Right forelimb (tissue), 1 donor: ENCODE data around the gene TSEN34.

Experiments used
- DNase-seq: peaks from one replicate; pipeline ENCODE4 v3.0.0-alpha.2; 2018

TSEN34 gene

DNA sequence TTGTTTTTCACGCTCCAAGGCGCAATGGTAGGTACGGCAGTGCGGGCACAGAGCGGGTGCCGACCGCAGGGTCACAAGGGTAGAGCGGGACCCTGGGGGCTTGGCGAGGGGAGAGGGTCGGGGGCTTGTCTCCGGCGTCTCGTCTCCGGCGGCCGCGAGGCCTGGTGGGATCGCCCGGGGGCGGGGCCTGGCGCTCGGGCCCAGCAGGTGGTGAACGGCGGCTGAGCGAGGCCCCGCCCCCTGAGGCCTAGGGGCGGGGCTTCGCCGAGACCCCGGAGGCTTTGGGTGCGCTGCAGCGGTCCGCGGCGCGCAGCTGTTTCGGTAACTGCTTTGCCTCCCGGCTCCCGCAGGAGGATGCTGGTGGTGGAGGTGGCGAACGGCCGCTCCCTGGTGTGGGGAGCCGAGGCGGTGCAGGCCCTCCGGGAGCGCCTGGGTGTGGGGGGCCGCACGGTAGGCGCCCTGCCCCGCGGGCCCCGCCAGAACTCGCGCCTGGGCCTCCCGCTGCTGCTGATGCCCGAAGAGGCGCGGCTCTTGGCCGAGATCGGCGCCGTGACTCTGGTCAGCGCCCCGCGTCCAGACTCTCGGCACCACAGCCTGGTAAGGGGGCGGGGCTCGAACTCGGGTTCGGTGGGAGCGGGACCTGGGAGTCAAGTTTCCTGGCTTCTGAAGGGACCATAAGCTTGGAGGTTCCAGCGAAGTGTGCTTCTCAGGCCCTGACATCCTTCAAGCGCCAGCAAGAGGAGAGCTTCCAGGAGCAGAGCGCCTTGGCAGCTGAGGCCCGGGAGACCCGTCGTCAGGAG, at the start of gene TSEN34:
Gene TSEN34, plus strand, starts transcription at position 298 of the 800 bp plus-strand sequence. Its CDS starts 57 bp downstream, at position 355.
- peak; percentile 71 for DNase-seq

DNA sequence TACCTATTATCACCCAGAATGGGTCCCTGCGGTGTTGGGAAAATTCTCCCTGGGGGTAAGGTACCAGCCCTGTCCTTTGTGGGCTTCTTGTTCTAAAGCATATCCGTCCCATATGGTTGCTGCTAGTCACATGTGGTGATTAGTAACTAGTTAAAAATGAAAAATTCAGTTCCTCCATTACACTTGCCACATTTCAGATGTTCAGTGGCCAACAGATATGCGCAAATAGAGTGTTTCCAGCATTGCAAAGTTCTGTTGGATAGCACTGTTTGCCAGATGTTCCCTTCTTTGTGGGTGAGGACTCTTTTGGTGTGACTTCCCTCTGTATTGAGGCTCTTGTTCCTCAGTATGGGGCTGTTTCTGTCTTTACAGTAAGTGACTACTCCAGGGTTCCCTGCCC, 49.8 kb upstream of the TSEN34 start:
- no peak for DNase-seq

DNA sequence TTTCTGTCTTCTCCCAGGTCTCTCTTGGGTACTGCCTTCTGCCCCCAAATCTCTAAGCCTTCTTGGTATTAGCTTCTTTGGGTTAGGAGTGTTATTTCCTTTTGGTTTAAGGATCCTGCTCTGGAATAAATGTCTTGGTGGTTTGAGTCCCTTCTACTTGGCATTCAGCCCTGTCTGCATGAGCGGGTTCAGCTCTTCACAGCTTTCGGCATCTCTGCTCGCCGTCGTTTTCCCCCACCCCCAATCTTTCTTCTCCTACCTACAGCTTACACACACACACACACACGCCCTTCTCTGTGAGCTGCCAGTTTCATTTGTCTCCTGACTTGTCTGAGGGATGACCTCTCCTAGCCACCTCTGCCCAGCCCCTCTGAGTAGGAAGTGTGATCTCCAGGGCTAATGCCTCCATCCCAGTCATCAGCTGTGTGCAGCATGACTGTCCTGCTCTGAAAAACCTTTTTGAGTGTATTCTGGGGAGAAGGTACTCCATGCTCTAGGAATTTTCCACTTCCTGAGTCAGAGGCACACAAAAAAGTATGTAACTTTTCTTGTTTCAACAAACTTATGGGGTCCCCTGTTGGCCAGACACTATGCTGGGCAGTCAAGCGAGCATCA, 48.8 kb upstream of the TSEN34 start:
- no peak for DNase-seq

DNA sequence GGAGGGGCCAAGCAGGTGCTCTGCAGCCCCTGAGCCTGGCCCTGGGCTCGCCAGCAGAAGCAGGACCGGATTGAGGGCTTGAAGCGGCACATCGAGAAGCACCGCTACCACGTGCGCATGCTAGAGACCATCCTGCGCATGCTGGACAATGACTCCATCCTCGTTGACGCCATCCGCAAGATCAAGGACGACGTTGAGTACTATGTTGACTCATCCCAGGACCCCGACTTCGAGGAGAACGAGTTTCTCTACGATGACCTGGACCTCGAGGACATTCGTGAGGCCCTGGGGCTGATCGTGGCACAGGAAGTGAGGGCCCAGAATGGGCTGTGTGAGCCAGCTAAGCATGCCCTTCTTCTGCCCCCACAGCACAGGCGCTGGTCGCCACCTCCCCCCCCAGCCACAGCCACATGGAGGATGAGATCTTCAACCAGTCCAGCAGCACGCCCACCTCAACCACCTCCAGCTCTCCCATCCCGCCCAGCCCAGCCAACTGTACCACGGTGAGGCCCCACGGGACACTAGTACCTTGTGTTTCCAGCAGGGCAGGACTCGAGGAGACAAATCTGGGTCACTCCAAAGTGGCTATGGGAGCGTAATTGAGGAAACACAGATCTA, 45.5 kb upstream of the TSEN34 start:
- no peak for DNase-seq

DNA sequence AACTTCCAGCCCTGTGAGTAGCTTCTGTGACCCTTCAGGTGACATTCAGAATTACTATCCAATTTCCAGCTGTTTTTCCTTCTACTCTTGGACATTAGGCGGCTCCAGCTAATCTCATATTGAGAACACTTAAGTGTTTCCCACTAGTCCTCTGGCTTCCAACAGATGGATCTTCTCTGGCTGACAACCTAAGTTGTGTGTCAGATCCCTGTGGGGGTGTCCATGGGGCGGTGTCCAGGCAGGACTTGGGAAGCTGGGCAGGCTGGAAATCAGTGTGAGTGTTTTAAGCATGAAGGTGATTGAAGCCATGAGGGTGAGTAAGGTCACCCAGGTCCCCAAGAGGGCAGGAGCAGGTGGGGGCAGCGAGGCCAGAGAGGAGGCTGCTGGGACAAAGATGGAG, 43.4 kb upstream of the TSEN34 start:
- no peak for DNase-seq

DNA sequence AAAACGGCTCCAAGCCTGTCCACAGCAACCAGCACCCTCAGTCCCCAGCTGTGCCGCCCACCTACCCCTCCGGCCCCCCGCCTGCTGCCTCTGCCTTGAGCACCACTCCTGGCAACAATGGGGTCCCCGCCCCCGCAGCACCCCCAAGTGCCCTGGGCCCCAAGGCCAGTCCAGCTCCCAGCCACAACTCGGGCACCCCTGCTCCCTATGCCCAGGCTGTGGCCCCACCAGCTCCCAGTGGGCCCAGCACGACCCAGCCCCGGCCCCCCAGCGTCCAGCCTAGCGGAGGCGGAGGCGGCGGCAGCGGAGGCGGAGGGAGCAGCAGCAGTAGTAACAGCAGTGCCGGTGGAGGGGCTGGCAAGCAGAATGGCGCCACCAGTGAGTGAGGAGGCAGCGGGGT, 43.0 kb upstream of the TSEN34 start:
- no peak for DNase-seq

DNA sequence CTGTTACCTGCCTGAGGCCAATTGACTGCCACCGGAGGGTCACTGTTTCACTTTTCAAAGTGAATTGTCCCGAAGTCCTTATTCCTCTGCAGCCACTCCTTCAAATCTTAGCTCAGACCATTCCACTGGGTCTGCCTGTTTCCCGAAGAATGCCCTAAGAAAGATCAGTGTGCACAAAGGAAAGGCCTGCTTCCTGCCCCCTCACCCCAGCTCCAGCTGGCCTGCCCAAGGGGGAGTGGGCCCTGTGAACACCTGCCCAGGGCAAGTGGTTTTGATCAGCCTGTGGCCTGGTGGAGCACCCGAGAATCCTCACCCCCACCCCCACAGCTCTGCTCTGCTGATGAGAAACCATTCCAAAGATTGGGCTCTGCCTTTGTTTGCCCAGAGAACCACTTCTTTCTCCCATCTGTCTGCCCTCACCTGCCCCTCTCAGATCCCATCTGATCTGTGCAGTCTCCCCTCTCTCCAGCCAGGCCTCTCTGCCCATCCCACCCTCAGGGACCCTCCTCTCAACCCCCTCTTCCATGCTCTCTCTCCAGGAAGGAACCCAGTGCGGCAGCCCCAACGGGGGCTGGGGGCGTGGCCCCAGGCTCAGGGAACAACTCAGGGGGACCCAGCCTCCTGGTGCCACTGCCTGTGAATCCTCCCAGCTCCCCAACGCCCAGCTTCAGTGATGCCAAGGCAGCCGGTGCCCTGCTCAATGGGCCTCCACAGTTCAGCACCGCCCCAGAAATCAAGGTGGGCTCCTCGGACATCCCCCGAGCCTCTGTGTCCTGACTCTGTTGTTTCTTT, 41.9 kb upstream of the TSEN34 start:
- DNase-seq: no peak

DNA sequence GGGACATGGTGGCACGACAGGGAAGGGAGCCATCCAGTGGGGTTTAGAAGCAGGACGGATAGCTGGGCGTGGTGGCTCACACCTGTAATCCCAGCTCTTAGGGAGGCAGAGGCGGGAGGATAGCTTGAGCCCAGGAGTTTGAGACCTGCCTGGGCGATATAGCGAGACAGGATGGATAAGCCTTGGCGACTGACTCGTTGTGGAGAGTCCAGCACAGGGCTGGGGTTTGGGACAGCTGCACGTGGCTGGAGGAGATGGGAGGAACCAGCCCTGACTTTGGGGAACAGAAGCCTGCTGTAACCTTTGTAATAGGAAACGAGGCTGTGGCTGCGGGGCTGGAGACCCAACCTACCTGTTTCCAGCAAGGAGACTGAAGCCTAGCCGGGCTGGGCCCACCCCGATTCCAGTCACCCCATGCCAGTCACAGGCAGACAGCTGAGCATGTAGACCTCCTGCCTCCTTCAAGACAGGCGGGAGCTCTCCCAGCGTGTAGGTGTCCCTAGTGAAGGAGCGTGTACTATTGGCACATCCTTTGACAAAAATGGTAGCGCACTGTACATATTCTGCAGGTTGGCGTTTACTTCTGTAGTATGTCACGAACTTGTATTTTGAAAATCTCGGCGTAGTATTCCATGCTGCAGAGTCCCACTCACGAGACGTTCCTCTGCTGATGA, 39.6 kb upstream of the TSEN34 start:
- no peak for DNase-seq

DNA sequence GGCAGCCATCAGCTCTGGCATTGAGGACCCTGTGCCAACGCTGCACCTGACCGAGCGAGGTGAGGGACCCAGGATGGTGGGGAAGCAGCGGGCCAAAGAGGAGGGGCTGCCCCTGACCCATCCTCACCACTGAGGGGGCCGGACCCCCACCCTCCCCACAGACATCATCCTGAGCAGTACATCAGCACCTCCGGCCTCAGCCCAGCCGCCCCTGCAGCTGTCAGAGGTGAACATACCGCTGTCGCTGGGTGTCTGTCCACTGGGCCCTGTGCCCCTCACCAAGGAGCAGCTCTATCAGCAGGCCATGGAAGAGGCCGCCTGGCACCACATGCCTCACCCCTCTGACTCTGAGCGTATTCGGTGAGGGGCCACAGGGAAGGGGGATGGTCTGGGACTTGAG, 38.8 kb upstream of the TSEN34 start:
- no peak for DNase-seq

DNA sequence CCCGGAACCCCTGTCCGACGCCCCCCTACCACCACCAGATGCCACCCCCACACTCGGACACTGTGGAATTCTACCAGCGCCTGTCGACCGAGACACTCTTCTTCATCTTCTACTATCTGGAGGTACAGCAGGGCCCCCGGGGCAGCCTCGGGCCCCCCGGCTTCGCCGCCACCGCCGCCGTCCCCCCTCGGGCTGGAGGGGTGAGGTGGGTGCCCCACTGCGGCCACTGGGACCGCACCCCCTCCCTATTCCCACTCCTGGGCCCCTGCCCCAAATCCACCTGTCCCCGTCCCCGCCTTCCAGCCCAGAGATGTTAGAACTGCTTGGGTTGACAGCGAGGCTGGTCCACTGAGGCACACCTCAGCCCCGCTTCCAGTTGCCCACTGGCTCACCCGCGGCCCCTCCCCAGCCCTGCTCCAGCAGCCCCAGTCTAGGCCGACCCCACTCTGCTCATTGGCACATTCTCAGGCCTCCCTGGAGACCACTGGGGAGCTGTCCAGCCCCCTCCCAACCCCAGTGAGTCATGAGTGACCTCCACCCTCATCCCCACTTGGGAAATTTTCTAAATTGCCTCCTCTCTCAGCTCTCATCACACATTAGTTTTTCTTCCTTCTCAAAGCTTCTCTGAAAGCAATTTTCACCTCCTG, 38.1 kb upstream of the TSEN34 start:
- no peak for DNase-seq

DNA sequence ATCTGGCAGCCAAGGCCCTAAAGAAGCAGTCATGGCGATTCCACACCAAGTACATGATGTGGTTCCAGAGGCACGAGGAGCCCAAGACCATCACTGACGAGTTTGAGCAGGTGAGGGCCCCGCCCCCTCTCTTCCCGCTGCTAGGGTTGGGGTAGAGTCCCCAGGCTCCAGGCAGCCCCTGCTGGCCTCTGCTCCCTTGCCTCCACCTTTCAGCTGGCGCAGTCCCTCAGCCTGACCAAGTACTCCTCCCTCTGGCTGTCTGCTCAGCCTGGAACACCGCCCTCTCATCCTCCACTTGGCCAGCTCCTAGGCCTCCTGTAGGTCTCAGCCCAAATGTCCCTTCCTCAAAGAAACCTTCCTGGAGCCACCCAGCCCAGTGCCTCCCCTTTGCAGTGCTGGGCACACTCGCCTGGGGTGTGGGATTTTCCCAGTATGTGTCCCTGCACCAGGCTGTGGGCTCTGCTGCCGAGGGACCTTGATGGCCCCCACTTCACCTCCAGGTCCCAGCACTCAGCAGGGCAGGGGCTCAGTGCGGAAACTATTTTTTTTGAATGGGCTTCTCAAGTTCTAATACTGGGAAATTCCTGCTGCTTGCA, 37.3 kb upstream of the TSEN34 start:
- DNase-seq: no peak

DNA sequence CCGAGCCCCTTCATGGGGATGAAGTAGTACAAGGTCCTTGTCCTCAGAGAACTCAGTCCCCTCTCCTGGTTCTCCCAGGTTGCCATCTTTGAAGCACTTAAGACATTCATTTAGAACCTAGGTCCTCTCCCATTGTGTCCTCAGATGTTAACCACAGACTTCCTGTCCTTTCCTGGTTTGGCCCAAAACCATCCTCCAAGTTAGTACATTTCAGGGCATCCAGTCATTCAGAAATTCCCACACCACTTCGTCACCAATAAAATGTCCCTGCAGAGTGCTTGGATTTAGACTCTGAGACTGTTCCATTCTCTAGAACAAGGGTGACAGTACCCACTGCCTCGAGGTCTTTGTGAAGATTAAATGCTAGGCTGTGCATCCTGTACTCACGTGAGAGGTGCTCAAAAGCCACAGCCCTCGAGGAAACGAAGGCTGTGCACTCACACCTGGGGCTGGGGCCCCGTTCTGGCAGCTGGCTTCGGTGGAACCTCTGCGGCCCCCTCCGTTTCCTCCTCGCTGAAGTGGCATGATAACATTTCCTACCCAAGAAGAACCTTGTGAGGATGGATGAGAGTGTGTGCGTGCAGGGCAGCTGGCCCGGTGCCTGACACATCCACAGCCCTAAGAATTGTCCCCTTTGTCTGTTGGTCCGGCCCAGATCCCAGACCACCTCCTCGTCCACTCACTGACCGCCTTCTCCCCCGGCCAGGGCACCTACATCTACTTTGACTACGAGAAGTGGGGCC, 36.3 kb upstream of the TSEN34 start:
- DNase-seq: no peak

DNA sequence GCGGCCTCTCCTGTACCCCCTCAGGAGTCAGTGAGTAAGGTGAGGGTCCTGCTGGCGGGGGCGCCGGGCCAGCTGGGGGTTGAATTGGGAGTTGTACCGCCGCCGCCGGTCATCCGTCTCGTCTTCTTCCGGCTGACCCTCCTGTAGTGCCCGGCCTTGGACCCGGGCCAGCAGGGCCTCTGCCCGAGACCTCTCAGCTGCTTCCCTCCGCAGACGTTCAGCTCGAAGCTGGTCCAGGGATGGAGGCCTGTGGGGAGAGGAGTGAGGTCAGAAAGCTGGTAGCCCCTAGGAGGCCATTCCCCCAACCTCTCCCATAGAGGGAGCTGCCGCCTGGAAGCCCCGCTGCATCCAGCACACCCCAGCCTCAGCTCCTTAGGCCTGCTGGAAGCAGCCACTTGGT, 35.4 kb upstream of the TSEN34 start:
- no peak for DNase-seq

DNA sequence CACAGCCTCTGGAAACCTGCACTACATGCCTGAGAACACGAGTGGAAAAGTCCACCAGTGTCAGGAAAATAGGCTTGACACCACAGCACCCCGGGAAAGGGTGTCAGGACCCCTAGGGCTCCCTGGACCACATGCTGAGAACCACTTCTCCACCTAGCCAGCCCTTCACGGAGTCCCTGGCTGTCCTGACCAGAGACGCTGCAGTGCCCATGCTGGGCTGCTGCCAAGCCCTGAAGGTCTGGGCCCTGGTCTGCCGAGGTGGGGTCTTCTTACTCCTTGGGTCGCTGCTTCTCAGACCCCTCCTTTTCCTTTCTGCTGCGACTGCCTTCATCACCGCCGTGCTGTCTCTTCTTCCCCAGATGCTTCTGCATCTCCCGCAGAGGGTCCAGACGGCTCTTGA, 34.6 kb upstream of the TSEN34 start:
- DNase-seq: no peak

DNA sequence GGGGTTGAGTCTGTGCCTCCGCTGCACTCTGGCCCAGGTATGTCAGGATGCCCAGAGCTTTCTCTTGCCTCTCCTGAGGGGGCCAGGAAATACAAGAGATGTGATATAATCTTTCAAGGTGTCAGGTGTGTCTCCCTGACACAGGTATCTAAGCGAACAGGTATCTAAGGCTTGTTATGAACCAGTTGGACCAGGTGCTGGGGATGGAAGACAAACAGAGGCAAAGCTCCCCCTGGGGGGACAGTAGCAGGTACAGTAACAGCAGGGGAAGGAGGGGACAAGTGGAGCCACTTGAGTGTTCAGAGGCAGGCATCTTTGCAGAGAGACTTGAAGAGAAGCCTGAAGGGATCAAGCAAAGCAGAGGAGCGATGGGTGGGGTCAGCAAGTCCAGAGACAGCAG, 34.2 kb upstream of the TSEN34 start:
- DNase-seq: no peak

DNA sequence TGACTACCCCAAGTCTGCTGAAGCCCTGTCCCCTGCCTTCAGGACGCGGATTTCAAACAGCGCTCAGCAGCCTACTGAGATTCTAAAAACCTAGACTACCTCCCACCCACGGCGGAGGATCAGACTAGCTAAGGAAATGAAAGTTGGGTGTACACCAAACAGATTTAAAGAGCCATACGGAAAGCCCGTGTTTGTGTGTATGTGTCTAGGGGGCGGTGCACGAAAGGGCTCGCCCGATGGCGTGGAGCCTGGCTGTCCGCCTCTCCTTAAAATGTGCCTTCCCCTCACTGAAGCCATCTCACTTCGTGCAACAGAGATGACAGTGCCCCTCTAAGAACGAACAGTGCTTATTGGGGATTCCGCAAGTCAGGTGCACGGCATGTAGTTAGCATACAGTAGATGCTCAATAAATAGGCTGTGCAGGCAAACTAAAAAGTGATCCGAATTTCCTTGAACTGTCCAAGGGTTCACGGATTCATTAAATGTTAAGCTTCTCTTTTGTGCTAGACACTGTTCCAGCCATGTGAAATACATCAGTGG, 32.2 kb upstream of the TSEN34 start:
- no peak for DNase-seq

DNA sequence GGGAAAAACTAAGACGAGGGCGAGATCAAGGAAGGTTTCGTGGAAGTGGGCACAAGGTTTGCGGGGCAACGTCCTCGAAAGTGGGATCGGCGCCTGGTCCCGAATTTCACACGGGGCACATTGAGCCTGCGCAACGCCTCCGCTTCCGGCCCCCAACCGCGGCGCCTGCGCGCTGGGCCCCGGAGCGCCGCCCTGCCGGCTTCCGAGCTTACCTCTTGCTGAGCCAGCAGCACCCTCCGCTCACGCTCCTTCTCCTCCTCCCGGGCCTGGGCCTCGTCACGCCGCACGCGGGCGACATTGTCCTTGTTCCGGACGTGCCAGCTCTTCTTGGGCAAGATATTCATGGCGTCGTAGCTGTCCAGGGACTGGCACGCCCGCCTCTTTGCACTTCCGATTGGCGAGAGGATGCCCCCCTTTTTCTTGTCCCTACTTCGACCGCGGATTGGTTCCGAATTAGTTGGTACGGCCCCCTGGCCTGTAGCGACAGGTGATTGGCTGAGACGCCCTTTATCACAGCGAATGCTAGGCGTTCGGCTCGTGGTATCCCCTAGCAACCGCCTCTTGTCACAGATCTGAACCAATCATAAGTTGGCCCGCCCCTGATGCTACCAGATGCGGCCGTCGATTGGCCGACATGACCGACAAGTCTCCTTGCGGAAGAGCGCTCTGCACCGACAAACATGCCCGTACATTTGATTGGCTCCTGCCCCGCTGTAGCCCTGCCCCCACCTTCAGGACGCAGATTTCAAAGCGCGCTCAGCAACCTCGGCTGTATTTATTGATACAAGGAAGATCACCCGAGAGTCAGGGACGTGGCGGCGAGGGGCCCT, 31.5 kb upstream of the TSEN34 start, which contains the start of gene LENG1:
Gene LENG1, minus strand, starts transcription at position 370 of the 830 bp plus-strand sequence. Its CDS starts 26 bp downstream, at position 344.
- DNase-seq: peak; percentile 98

DNA sequence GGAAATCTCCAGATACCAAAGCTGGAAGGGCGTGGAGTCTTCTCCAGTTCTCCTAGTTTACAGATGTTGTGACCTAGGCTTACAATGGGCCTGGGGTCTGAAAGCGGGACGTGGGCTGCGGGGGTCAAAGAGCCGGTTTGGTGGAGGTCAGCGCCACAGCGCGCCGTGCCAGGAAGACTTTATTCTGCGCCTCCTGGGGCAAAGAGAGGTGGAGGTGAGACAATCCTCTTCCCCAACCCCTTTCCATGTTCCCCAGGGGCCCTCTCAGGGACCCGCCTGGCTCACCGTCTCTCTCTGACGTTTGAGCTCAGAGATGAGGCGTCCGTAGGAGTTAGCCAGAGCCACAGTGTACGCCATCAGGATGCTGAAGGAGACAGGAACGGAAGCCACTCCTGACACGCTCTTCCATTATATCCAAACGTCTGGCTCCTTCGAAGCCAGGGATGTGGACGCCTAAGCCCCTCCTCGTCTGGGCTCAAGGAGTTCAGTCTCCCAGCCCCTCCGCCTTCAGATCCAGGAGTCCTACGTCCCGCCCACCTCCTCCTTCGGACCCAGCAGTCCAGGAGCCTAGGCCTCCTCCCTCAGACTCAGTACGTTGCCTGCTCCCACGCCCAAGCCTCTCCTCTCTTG, 30.8 kb upstream of the TSEN34 start:
- no peak for DNase-seq

DNA sequence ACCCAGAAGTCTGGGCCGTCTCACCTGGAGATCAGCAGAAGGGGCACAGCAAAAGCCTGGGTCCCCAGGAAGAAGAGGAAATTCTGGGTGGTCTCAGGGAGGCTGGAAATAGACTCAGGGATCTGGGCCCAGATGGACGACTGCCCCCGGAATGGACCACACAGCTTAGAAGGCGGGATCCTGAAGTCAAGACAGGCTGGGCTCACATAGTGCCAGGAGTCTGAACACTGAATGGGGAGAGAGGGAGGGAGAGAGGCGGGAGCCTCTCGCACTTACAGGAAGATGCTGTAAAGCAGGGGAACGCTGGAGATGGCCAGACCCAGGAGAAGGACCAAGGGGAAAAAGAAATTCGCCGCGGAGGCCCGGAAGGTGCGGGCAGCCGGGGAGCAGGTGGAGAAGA, 30.3 kb upstream of the TSEN34 start:
- no peak for DNase-seq
